Measurements from ENCODE around the gene OLAH.

OLAH gene

GRCh38 chr10:15120523-15120922, 76.8 kb downstream of the OLAH start:
- Histone ChIP-seq H3K27me3 (ENCODE audit: control insufficient read depth, insufficient read depth, low read length, poor library complexity, severe bottlenecking) (no peaks in the 10 kb centered on the region), H3K9me3 (ENCODE audit: control insufficient read depth, low read length) (no peaks in the 10 kb centered on the region), H3K4me3 (ENCODE audit: insufficient read depth, low read depth, low read length) (no peak overlapping the region), H3K27ac (ENCODE audit: insufficient read depth, low read depth, low read length, poor library complexity, severe bottlenecking) (no peak overlapping the region), H3K4me1 (ENCODE audit: control insufficient read depth, insufficient read depth, low read length) (no peaks in the 10 kb centered on the region), H3K36me3 (ENCODE audit: control insufficient read depth, insufficient read depth, low read length) (peaks cover 18% of the 10 kb centered on the region)
- WGBS, 2 experiments, result 92 to 99% methylated on average over 5 of the region's 5 CpGs

GRCh38 chr10:15121707-15122106, 78.0 kb downstream of the OLAH start:
- no peaks in the 10 kb centered on the region for H3K27me3 ChIP-seq (ENCODE audit: control insufficient read depth, insufficient read depth, low read length, poor library complexity, severe bottlenecking)
- peaks cover 23% of the 10 kb centered on the region for H3K36me3 ChIP-seq (ENCODE audit: control insufficient read depth, insufficient read depth, low read length)
- no peaks in the 10 kb centered on the region for H3K4me1 ChIP-seq (ENCODE audit: control insufficient read depth, insufficient read depth, low read length)
- H3K4me3 ChIP-seq (ENCODE audit: insufficient read depth, low read depth, low read length), result no peak overlapping the region
- H3K9me3 ChIP-seq (ENCODE audit: control insufficient read depth, low read length), result no peaks in the 10 kb centered on the region
- H3K27ac ChIP-seq (ENCODE audit: insufficient read depth, low read depth, low read length, poor library complexity, severe bottlenecking), result no peak overlapping the region
- 80% methylated on average over 1 of the region's 1 CpG; no CpG with 5 or more reads in 1 of the 2 experiments for WGBS, 2 experiments

GRCh38 chr10:15122477-15123030, 78.8 kb downstream of the OLAH start:
- Histone ChIP-seq H3K27me3 (ENCODE audit: control insufficient read depth, insufficient read depth, low read length, poor library complexity, severe bottlenecking) (no peaks in the 10 kb centered on the region), H3K36me3 (ENCODE audit: control insufficient read depth, insufficient read depth, low read length) (peaks cover 24% of the 10 kb centered on the region), H3K27ac (ENCODE audit: insufficient read depth, low read depth, low read length, poor library complexity, severe bottlenecking) (no peak overlapping the region), H3K4me3 (ENCODE audit: insufficient read depth, low read depth, low read length) (no peak overlapping the region), H3K9me3 (ENCODE audit: control insufficient read depth, low read length) (no peaks in the 10 kb centered on the region), H3K4me1 (ENCODE audit: control insufficient read depth, insufficient read depth, low read length) (no peaks in the 10 kb centered on the region)
- 95 to 97% methylated on average over 8 of the region's 9 CpGs for WGBS, 2 experiments

All from ectodermal cell (in vitro differentiated cells).